GM12875 (cell line): ENCODE data around the gene CREBZF.
"Not testable (repeated sequence)": the region's sequence is repeated elsewhere in the genome, so short reads cannot be mapped to it uniquely, and the experiment has no call there.

Experiments
- H3K4me3 ChIP-seq: one replicate; pipeline ENCODE4 v1.5.1; 2011; ENCODE audit warnings: low read depth, low read length, control low read depth
- CTCF ChIP-seq: IDR thresholded peaks from 2 replicates; pipeline ENCODE4 v1.5.1; 2011; ENCODE audit warnings: low read depth, mild to moderate bottlenecking, control low read depth, inconsistent platforms, low read length, moderate library complexity, borderline replicate concordance; ENCODE audit not compliant: insufficient read depth

The CREBZF gene

GRCh38 chr11:85620256-85620655, 44.7 kb downstream of the CREBZF start:
- H3K4me3 ChIP-seq: no peak overlapping the region
- TF ChIP-seq CTCF: no peak

- no peak overlapping the region for H3K4me3 ChIP-seq
- TF ChIP-seq CTCF: no peak
These were observed 45.4 kb downstream of the CREBZF start for GRCh38 chr11:85619499-85619898.

GRCh38 chr11:85611643-85612042, 53.3 kb downstream of the CREBZF start:
- not testable (repeated sequence) for H3K4me3 ChIP-seq
